Breast epithelium (tissue), 3 donors: ENCODE measurements around the gene TMEM182.

ENCODE experiments used
- CTCF ChIP-seq, 3 donors: fragments of 450-650 bp; IDR thresholded peaks; one replicate each; pipeline ENCODE4 v1.5.1; 2016 to 2017; ENCODE audit warnings: antibody characterized with exemption in 3 of 3, mild to moderate bottlenecking in 3 of 3, moderate library complexity in 3 of 3
- POLR2A ChIP-seq: fragments of 450-650 bp; IDR thresholded peaks from one replicate; pipeline ENCODE4 v1.6.1; 2016; ENCODE audit warnings: antibody characterized with exemption, mild to moderate bottlenecking, moderate library complexity

- TF ChIP-seq CTCF (IDR thresholded peaks at IDR 0.05) (no peak), POLR2A (no peak)
Observed at GRCh38 chr2:102795641-102796040, 33.8 kb downstream of the TMEM182 start.
